ENCODE results near the gene RBFOX2. TPM values are rescaled to one million over a fixed set of nuclear protein-coding genes. Genes with fewer than 3 reads are reported as not detected.

RBFOX2 gene
- total and polyA plus RNA-seq, 2 donors (not counting 3 experiments of a cell fraction or from before 2014, with no cell fraction given) = 125 to 142 TPM

GRCh38 chr22:35986088-35986487 lies 42.5 kb downstream of the RBFOX2 start:
- Histone ChIP-seq H2AFZ (ENCODE audit: low read depth, low read length) (no peak overlapping the region), H3K4me1 (ENCODE audit: control insufficient read depth, extremely low read depth, insufficient read depth, low read length) (peaks cover 15% of the 10 kb centered on the region), H3K79me2 (ENCODE audit: control insufficient read depth, insufficient read depth, low read length) (peaks cover 39% of the 10 kb centered on the region), H4K20me1 (replicated peaks; ENCODE audit: control insufficient read depth, extremely low read depth, insufficient read depth, low read length) (peaks cover 2% of the 10 kb centered on the region), H3K36me3 (ENCODE audit: control insufficient read depth in 2 of 2, extremely low read depth in 1 of 2, insufficient read depth in 2 of 2, low read length in 2 of 2) (no peaks in the 10 kb centered on the region), H3K4me2 (ENCODE audit: insufficient read depth, low read length) (peak overlapping the region; percentile 36), H3K9ac (replicated peaks; ENCODE audit: extremely low read depth, insufficient read depth, low read length) (no peak overlapping the region), H3K9me3 (replicated peaks; ENCODE audit: control insufficient read depth, insufficient read depth, low read length) (no peaks in the 10 kb centered on the region), H3K27me3 (ENCODE audit: control insufficient read depth in 2 of 2, insufficient read depth in 2 of 2, low read length in 2 of 2) (no peaks in the 10 kb centered on the region), H3K27ac (ENCODE audit: insufficient read depth, low read depth, low read length) (no peak overlapping the region), H3K9me1 (replicated peaks; ENCODE audit: control insufficient read depth, extremely low read depth, insufficient read depth, low read length) (no peaks in the 10 kb centered on the region), H3K4me3 (replicated peaks in 1 of 3; ENCODE audit: insufficient read depth in 1 of 3, low read depth in 1 of 3, low read length in 3 of 3) (no peak overlapping the region)
- no TSS peak for BruUV-seq (replicated peaks)
- CTCF ChIA-PET = interaction anchor here (0.7 to 3.1 kb wide), 8 partner anchors 9 to 80 kb away, joined by 3 to 11 read pairs (median 4); no protein-coding TSS in a partner anchor
- DNase-seq (ENCODE audit: low read depth, low spot score) (peak; percentile 76), FAIRE-seq (peak; percentile 81)
- POLR2A ChIA-PET = interaction anchor here (0.5 kb wide), 1 partner anchor 151 kb away, joined by 3 read pairs; no protein-coding TSS in a partner anchor
- TF ChIP-seq CTCF (IDR thresholded peaks at IDR 0.05; ENCODE audit: extremely low read depth in 1 of 2, insufficient read depth in 1 of 2, low read depth in 1 of 2, low read length in 2 of 2) (no peak), POLR2A (IDR thresholded peaks at IDR 0.05; ENCODE audit: low read depth, low read length) (no peak), FOS (IDR thresholded peaks at IDR 0.05; ENCODE audit: borderline replicate concordance, insufficient read depth, low read length) (no peak), POLR2AphosphoS5 (IDR thresholded peaks at IDR 0.05; ENCODE audit: insufficient read depth, low read depth, low read length) (no peak), MAX (IDR thresholded peaks at IDR 0.05; ENCODE audit: insufficient read depth, insufficient read length) (no peak), EZH2 (IDR thresholded peaks at IDR 0.05; ENCODE audit: borderline replicate concordance, low read depth, low read length, severe bottlenecking) (no peak), JUN (IDR thresholded peaks at IDR 0.05; ENCODE audit: borderline replicate concordance, insufficient read depth, insufficient read length, low read depth) (no peak), MYC (IDR thresholded peaks at IDR 0.05; ENCODE audit: low read depth, low read length) (no peak), GATA2 (IDR thresholded peaks at IDR 0.05; ENCODE audit: insufficient read depth, insufficient read length, low read depth, low read length) (no peak)
- intact Hi-C loops (cut with micrococcal nuclease) = no loop called here
- dilution Hi-C loops (cut with MboI; ENCODE audit: extremely low pct_ligation_motif_present, low sequenced_read_pairs) = no loop called here
